Parathyroid adenoma (tissue), 2 donors: ENCODE data around the gene ITPK1.

Experiments
- H2AFZ ChIP-seq: fragments of 300-600 bp; sonication (generic); one replicate; pipeline ENCODE4 v1.7.0; 2017; ENCODE audit warnings: antibody characterized with exemption, mild to moderate bottlenecking
- H3K27ac ChIP-seq: fragments of 300-600 bp; sonication (generic); one replicate; pipeline ENCODE4 v1.7.0; 2017
- H3K27me3 ChIP-seq: fragments of 300-600 bp; sonication (generic); one replicate; pipeline ENCODE4 v1.7.0; 2017; ENCODE audit warnings: low read length; ENCODE audit not compliant: control insufficient read depth, insufficient read depth
- H3K36me3 ChIP-seq: fragments of 300-600 bp; sonication (generic); one replicate; pipeline ENCODE4 v1.7.0; 2017; ENCODE audit warnings: low read length; ENCODE audit not compliant: control insufficient read depth, insufficient read depth
- H3K4me1 ChIP-seq: fragments of 300-600 bp; sonication (generic); one replicate; pipeline ENCODE4 v1.7.0; 2017; ENCODE audit warnings: control low read depth
- H3K4me2 ChIP-seq: fragments of 300-600 bp; sonication (generic); one replicate; pipeline ENCODE4 v1.7.0; 2017; ENCODE audit warnings: low read length
- H3K4me3 ChIP-seq: fragments of 300-600 bp; sonication (generic); one replicate; pipeline ENCODE4 v1.7.0; 2017; ENCODE audit warnings: low read depth, low read length
- H3K79me2 ChIP-seq: fragments of 300-600 bp; sonication (generic); one replicate; pipeline ENCODE4 v1.7.0; 2017; ENCODE audit warnings: control low read depth
- H3K9ac ChIP-seq: fragments of 300-600 bp; sonication (generic); one replicate; pipeline ENCODE4 v1.7.0; 2017; ENCODE audit warnings: mild to moderate bottlenecking
- H3K9me3 ChIP-seq: fragments of 300-600 bp; sonication (generic); one replicate; pipeline ENCODE4 v1.7.0; 2017; ENCODE audit warnings: low read length; ENCODE audit not compliant: control insufficient read depth
- CTCF ChIP-seq: fragments of 300-600 bp; sonication (generic); IDR thresholded peaks from one replicate; pipeline ENCODE4 v1.7.0; 2017; ENCODE audit warnings: antibody characterized with exemption, mild to moderate bottlenecking
- donor health status: primary hyperparathyroidism.

ITPK1 gene

GRCh38 chr14:93033084-93033982, 82.4 kb downstream of the ITPK1 start:
- no peak overlapping the region for H3K9ac ChIP-seq
- peaks cover 22% of the 10 kb centered on the region for H3K4me1 ChIP-seq
- H3K27ac ChIP-seq, result no peak overlapping the region
- peaks cover 27% of the 10 kb centered on the region for H3K79me2 ChIP-seq
- H3K4me3 ChIP-seq, result no peak overlapping the region
- H2AFZ ChIP-seq, result no peak overlapping the region
- no peaks in the 10 kb centered on the region for H3K9me3 ChIP-seq
- no peak overlapping the region for H3K4me2 ChIP-seq
- H3K36me3 ChIP-seq, result no peaks in the 10 kb centered on the region
- no peak for TF ChIP-seq CTCF
- H3K27me3 ChIP-seq, result no peaks in the 10 kb centered on the region

GRCh38 chr14:93032421-93032936, 83.2 kb downstream of the ITPK1 start:
- Histone ChIP-seq H3K27ac (no peak overlapping the region), H3K4me1 (peaks cover 21% of the 10 kb centered on the region), H3K4me3 (no peak overlapping the region), H3K27me3 (no peaks in the 10 kb centered on the region), H3K79me2 (peaks cover 27% of the 10 kb centered on the region), H3K36me3 (no peaks in the 10 kb centered on the region), H3K9me3 (no peaks in the 10 kb centered on the region), H2AFZ (no peak overlapping the region), H3K4me2 (no peak overlapping the region), H3K9ac (no peak overlapping the region)
- TF ChIP-seq CTCF, result no peak

- H3K4me3 ChIP-seq, result no peak overlapping the region
- H3K9me3 ChIP-seq, result no peaks in the 10 kb centered on the region
- H3K4me1 ChIP-seq, result peaks cover 15% of the 10 kb centered on the region
- H3K27me3 ChIP-seq, result no peaks in the 10 kb centered on the region
- no peaks in the 10 kb centered on the region for H3K36me3 ChIP-seq
- H2AFZ ChIP-seq, result no peak overlapping the region
- no peak overlapping the region for H3K4me2 ChIP-seq
- no peak overlapping the region for H3K9ac ChIP-seq
- no peak overlapping the region for H3K27ac ChIP-seq
- no peak for TF ChIP-seq CTCF
- peaks cover 30% of the 10 kb centered on the region for H3K79me2 ChIP-seq
Measured at GRCh38 chr14:93031505-93032315, 84.0 kb downstream of the ITPK1 start.

GRCh38 chr14:93030761-93031160, 85.0 kb downstream of the ITPK1 start:
- H3K79me2 ChIP-seq, result peaks cover 33% of the 10 kb centered on the region
- H3K4me1 ChIP-seq, result peaks cover 8% of the 10 kb centered on the region
- H3K27me3 ChIP-seq, result no peaks in the 10 kb centered on the region
- no peak overlapping the region for H3K4me3 ChIP-seq
- no peak for TF ChIP-seq CTCF
- no peaks in the 10 kb centered on the region for H3K9me3 ChIP-seq
- no peak overlapping the region for H3K4me2 ChIP-seq
- no peak overlapping the region for H3K27ac ChIP-seq
- H3K9ac ChIP-seq, result no peak overlapping the region
- H3K36me3 ChIP-seq, result no peaks in the 10 kb centered on the region
- no peak overlapping the region for H2AFZ ChIP-seq
